Measurements from ENCODE around the gene IL22RA1.

Gene IL22RA1

GRCh38 chr1:24077278-24077978 is 65.5 kb downstream of the IL22RA1 start:
- Mint-ChIP-seq H3K9me3 (no peaks in the 10 kb centered on the region), H3K27me3 (no peaks in the 10 kb centered on the region), H3K4me1 (no peaks in the 10 kb centered on the region), H3K27ac (ENCODE audit: low read depth) (no peak overlapping the region), H3K4me3 (no peak overlapping the region), H3K36me3 (ENCODE audit: insufficient read depth) (peaks cover 2% of the 10 kb centered on the region)
- no peak for ATAC-seq (replicated peaks; ENCODE audit: extremely low read depth, poor library complexity, severe bottlenecking)
- DNase-seq (ENCODE audit: low spot score in 2 of 2) = no peak

- Mint-ChIP-seq H3K9me3 (no peaks in the 10 kb centered on the region), H3K36me3 (ENCODE audit: insufficient read depth) (peaks cover 2% of the 10 kb centered on the region), H3K4me3 (no peak overlapping the region), H3K27ac (ENCODE audit: low read depth) (no peak overlapping the region), H3K27me3 (no peaks in the 10 kb centered on the region), H3K4me1 (no peaks in the 10 kb centered on the region)
- no peak for ATAC-seq (replicated peaks; ENCODE audit: extremely low read depth, poor library complexity, severe bottlenecking)
- no peak for DNase-seq (ENCODE audit: low spot score in 2 of 2)
Measured at GRCh38 chr1:24075946-24076345, 67.0 kb downstream of the IL22RA1 start.

GRCh38 chr1:24075590-24075854 is 67.4 kb downstream of the IL22RA1 start:
- Mint-ChIP-seq H3K36me3 (ENCODE audit: insufficient read depth) (peaks cover 2% of the 10 kb centered on the region), H3K9me3 (no peaks in the 10 kb centered on the region), H3K27ac (ENCODE audit: low read depth) (no peak overlapping the region), H3K27me3 (no peaks in the 10 kb centered on the region), H3K4me3 (no peak overlapping the region), H3K4me1 (no peaks in the 10 kb centered on the region)
- DNase-seq (ENCODE audit: low spot score in 2 of 2) = no peak
- no peak for ATAC-seq (replicated peaks; ENCODE audit: extremely low read depth, poor library complexity, severe bottlenecking)

GRCh38 chr1:24074817-24075589 is 67.9 kb downstream of the IL22RA1 start:
- Mint-ChIP-seq H3K4me1 (no peaks in the 10 kb centered on the region), H3K27ac (ENCODE audit: low read depth) (no peak overlapping the region), H3K9me3 (no peaks in the 10 kb centered on the region), H3K4me3 (no peak overlapping the region), H3K27me3 (no peaks in the 10 kb centered on the region), H3K36me3 (ENCODE audit: insufficient read depth) (peaks cover 2% of the 10 kb centered on the region)
- no peak for DNase-seq (ENCODE audit: low spot score in 2 of 2)
- ATAC-seq (replicated peaks; ENCODE audit: extremely low read depth, poor library complexity, severe bottlenecking) = no peak

GRCh38 chr1:24074196-24074595 is 68.7 kb downstream of the IL22RA1 start:
- no peak for DNase-seq (ENCODE audit: low spot score in 2 of 2)
- Mint-ChIP-seq H3K4me3 (no peak overlapping the region), H3K27ac (ENCODE audit: low read depth) (no peak overlapping the region), H3K4me1 (no peaks in the 10 kb centered on the region), H3K27me3 (peaks cover 7% of the 10 kb centered on the region), H3K9me3 (no peaks in the 10 kb centered on the region), H3K36me3 (ENCODE audit: insufficient read depth) (peaks cover 2% of the 10 kb centered on the region)
- ATAC-seq (replicated peaks; ENCODE audit: extremely low read depth, poor library complexity, severe bottlenecking) = no peak

GRCh38 chr1:24071941-24072340 is 71.0 kb downstream of the IL22RA1 start:
- Mint-ChIP-seq H3K27ac (ENCODE audit: low read depth) (no peak overlapping the region), H3K4me1 (no peaks in the 10 kb centered on the region), H3K27me3 (peaks cover 17% of the 10 kb centered on the region), H3K9me3 (no peaks in the 10 kb centered on the region), H3K4me3 (no peak overlapping the region), H3K36me3 (ENCODE audit: insufficient read depth) (peaks cover 2% of the 10 kb centered on the region)
- DNase-seq (ENCODE audit: low spot score in 2 of 2) (no peak), ATAC-seq (replicated peaks; ENCODE audit: extremely low read depth, poor library complexity, severe bottlenecking) (no peak)

GRCh38 chr1:24070821-24071393 is 72.0 kb downstream of the IL22RA1 start:
- peaks cover 2% of the 10 kb centered on the region for H3K36me3 Mint-ChIP-seq (ENCODE audit: insufficient read depth)
- H3K27ac Mint-ChIP-seq (ENCODE audit: low read depth) = no peak overlapping the region
- H3K4me3 Mint-ChIP-seq = no peak overlapping the region
- H3K9me3 Mint-ChIP-seq = no peaks in the 10 kb centered on the region
- peaks cover 17% of the 10 kb centered on the region for H3K27me3 Mint-ChIP-seq
- ATAC-seq (replicated peaks; ENCODE audit: extremely low read depth, poor library complexity, severe bottlenecking) (peak; percentile 58), DNase-seq (ENCODE audit: low spot score in 2 of 2) (peak; percentile 54 to 60)
- H3K4me1 Mint-ChIP-seq = no peaks in the 10 kb centered on the region

GRCh38 chr1:24069817-24070216 is 73.1 kb downstream of the IL22RA1 start:
- ATAC-seq (replicated peaks; ENCODE audit: extremely low read depth, poor library complexity, severe bottlenecking) (no peak), DNase-seq (ENCODE audit: low spot score in 2 of 2) (no peak)
- no peaks in the 10 kb centered on the region for H3K36me3 Mint-ChIP-seq (ENCODE audit: insufficient read depth)
- peaks cover 17% of the 10 kb centered on the region for H3K27me3 Mint-ChIP-seq
- H3K9me3 Mint-ChIP-seq = no peaks in the 10 kb centered on the region
- no peak overlapping the region for H3K4me3 Mint-ChIP-seq
- H3K27ac Mint-ChIP-seq (ENCODE audit: low read depth) = no peak overlapping the region
- H3K4me1 Mint-ChIP-seq = no peaks in the 10 kb centered on the region

Measured in central memory CD8-positive, alpha-beta T cell (primary cell).